Activated effector memory CD4-positive, alpha-beta T cell treated with Interleukin-2 at 50 U/mL for 16 hours (primary cell): ENCODE results near the gene HOXD10.

Experiments
- DNase-seq: peaks from one replicate; pipeline ENCODE4 v3.0.0-alpha.2; 2020

The HOXD10 gene

GRCh38 chr2:176137252-176137580 is 20.6 kb downstream of the HOXD10 start:
- no peak for DNase-seq

- no peak for DNase-seq
These were observed 21.3 kb downstream of the HOXD10 start for GRCh38 chr2:176137906-176138305.

- no peak for DNase-seq
These were observed 21.9 kb downstream of the HOXD10 start for GRCh38 chr2:176138526-176138922.

- no peak for DNase-seq
These were observed 22.5 kb downstream of the HOXD10 start for GRCh38 chr2:176138923-176139660.

- DNase-seq = no peak
These were observed 23.3 kb downstream of the HOXD10 start for GRCh38 chr2:176139661-176140512.

- peak; percentile 21 for DNase-seq
These were observed 24.1 kb downstream of the HOXD10 start for GRCh38 chr2:176140513-176141317.

GRCh38 chr2:176142281-176142680 is 25.7 kb downstream of the HOXD10 start:
- no peak for DNase-seq

GRCh38 chr2:176145085-176145969 is 28.7 kb downstream of the HOXD10 start:
- DNase-seq = no peak

- DNase-seq = no peak
These were observed 29.5 kb downstream of the HOXD10 start for GRCh38 chr2:176146101-176146500.

GRCh38 chr2:176146645-176147044 is 30.1 kb downstream of the HOXD10 start:
- no peak for DNase-seq

GRCh38 chr2:176147210-176147799 is 30.7 kb downstream of the HOXD10 start:
- DNase-seq = no peak

GRCh38 chr2:176147800-176148496 is 31.4 kb downstream of the HOXD10 start:
- no peak for DNase-seq

- DNase-seq = no peak
These were observed 32.3 kb downstream of the HOXD10 start for GRCh38 chr2:176148751-176149421.

GRCh38 chr2:176149481-176149938 is 32.9 kb downstream of the HOXD10 start:
- DNase-seq = no peak

GRCh38 chr2:176149939-176150583 is 33.5 kb downstream of the HOXD10 start:
- DNase-seq = no peak

GRCh38 chr2:176150584-176151441 is 34.2 kb downstream of the HOXD10 start:
- no peak for DNase-seq

- DNase-seq = no peak
These were observed 35.1 kb downstream of the HOXD10 start, which contains the start of gene HOXD4 for GRCh38 chr2:176151442-176152287. Gene HOXD4, plus strand, starts transcription at chr2:176151550. Its CDS starts 84 bp downstream, at chr2:176151634.
